SIG-M5 (cell line): ENCODE results near the gene STEAP2.

Source experiments
- DNase-seq: peaks from one replicate; lab custom pipeline; 2025; lab: John Stamatoyannopoulos, UW

The STEAP2 gene

GRCh38 chr7:90270431-90271178 is 59.1 kb downstream of the STEAP2 start:
- no peak for DNase-seq

GRCh38 chr7:90271753-90272152 is 60.2 kb downstream of the STEAP2 start:
- DNase-seq = no peak

GRCh38 chr7:90272242-90272641 is 60.7 kb downstream of the STEAP2 start:
- no peak for DNase-seq

- DNase-seq = no peak
Observed at GRCh38 chr7:90274161-90274560, 62.6 kb downstream of the STEAP2 start.

- DNase-seq = no peak
Observed at GRCh38 chr7:90276033-90276728, 64.6 kb downstream of the STEAP2 start.
